Measurements from ENCODE around the gene NPC1L1.

NPC1L1 gene

DNA sequence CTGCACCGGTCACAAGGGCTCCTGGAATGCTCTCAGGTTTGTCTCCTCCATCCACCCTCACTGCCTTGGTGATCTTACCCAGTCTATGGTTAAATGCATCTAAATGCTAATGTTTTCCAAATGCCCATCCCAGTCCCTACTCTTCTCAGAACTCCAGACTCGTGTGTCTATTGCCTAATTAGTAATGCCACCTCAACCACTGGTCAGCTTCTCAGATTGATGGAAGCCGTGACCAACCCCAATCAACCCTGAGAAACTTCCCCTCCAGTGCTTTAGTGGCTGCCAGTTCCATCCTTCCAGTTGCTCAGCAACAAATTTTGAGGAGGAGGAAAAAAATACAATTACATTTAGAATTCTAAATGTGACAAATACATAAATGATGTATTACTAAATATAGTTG lies 69.3 kb downstream of the NPC1L1 start:
- DNase-seq (ENCODE audit: low read depth in 2 of 2), result no peak

DNA sequence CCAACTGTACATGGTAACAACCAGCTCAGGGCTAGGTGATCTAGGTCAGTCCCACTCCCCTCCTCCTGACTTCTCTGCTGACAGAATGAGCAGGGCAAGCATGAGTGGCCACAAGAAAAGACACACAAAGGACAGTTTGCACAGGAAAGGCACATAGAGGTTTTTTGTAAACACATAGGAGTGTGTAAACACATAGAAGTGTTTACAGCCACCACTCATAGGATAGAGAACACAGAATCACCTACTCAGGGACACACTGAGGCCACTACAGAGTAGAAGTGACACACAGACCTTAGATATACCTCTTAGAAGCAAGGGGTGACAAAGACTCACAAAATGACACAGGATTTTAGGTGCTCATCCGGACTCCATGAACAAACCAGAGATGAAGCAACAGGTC lies 69.7 kb downstream of the NPC1L1 start:
- no peak for DNase-seq (ENCODE audit: low read depth in 2 of 2)

DNA sequence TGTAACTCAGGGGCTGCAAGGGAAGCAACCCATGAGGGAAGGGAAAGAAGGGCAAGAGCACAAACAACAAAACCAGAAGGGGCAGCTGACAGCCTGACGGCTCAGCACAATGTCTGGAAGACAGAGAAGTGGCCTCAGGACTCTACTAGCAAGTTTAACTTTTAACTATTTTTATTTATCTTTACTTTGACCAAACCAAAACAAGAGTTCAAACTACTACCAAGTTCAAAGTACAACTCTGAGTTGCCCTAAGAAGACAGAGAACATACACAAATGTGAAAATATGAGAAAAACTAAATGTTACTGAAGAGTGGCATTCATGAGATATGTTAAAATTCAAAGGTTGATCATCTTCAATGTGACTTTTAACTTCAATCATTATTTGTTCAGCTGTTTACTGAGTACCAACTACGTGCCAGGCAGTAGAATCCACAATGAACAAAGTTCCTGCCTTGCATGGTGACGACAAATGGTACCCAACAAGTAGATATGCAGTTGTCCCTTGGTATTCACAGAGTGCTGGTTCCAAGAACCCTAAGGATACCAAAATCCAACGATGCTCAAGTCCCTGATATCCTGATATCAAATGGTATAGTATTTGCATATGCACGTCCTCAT lies 70.4 kb downstream of the NPC1L1 start:
- no peak for DNase-seq (ENCODE audit: low read depth in 2 of 2)

DNA sequence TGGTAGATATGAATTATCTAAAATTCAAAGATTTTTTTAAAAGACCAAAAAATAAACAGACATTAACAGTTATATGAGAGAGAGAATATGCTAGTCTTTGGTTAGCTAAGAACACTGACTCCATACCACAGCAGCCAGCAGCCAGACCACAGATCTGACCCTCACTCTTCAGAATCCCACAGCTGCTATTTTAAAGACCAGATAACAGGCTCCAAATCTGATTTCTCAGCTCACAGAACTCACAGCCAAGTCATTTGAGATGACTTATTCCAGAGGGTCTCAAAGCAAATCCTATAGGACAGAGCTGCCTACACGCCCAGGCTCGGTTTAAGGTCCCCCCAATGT lies 71.0 kb downstream of the NPC1L1 start:
- DNase-seq (ENCODE audit: low read depth in 2 of 2), result no peak

DNA sequence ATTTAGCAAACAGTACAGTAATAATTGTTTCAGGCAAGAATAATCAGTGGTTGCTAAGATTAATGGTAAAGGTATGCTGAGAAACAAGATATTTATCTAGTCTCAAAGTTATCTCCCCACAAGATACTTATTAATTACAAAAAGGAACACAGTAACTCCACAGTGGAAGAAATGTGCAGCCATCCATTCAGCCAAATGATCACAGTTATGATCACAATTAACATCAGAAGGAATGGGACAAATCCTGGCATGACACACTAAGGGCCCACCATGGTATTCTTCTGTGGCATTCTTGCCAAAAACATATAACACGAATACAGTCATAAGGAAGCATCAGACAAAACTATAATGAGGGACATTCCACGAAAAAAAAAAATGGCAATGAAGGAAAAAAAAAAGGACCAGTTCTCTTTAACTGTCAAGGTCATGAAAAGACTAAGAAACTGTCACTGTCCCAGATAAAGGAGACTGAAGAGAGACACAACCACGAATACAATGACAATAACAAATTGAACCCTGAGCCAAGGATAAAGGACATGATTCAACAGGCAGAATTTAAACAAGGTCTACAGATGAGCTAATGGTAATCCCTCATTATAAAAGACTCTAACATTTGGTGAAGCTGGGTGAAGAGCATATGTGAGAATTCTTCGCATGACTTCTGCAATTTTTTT lies 71.5 kb downstream of the NPC1L1 start:
- no peak for DNase-seq (ENCODE audit: low read depth in 2 of 2)

DNA sequence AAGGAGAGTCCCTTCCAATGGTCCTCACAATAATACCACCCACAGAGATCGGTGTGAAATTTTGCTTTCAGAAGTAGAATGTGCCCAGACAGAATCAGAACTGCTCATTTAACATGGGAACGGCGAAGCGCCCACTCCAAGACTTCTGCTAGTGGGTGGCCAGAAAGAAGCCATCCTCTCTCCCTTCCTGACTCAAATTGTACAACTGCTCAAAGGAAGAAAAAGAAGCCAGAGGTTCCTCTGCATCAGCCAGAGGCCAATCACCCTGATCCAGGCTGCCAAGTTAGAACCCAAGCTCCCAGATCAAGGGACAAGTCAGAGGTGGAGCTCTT lies 73.9 kb downstream of the NPC1L1 start:
- DNase-seq (ENCODE audit: low read depth in 2 of 2), result no peak

DNA sequence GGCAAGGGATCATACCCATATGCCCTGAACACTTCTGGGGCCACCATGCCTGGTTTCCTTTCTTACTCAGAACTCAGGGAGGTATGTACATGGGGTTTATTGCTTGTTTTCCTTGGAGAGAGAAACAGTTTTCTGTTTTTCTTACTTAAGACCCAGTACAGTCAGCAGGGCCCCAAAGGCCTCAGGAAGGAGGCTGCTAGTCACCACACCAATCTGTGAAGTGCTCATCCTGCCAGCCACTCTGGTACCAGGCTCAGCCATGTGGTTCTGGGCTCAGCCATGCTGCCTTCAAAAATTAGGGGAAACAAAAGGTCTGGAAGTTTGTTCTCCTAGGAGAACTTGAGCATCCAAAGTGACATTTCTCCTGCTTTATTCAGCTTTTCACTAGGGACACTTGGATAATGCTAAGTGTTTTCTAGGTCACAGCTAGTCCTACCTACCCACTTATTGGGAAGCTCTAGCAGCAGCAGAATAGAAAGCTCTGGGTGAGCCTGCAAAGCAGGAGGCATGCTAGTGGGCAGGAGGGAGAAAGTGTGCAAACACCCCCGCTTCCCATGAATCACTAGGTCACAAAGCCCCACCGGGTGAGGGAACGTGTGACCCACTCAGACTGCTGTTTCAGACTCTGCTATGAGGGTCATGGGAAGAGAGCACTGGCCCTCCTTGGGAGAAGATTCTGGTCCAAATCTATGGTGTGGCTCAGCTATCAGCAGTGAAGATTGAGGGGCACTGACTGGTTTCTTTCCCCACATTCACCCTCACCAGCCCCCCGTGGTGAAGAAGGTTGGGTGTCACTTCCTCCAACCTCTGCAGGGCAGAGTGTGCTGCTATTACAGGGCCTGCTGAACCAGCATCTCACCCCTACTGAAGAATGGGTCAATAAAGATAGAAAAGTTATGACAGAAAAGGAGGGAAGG lies 74.6 kb downstream of the NPC1L1 start:
- DNase-seq (ENCODE audit: low read depth in 2 of 2), result no peak

DNA sequence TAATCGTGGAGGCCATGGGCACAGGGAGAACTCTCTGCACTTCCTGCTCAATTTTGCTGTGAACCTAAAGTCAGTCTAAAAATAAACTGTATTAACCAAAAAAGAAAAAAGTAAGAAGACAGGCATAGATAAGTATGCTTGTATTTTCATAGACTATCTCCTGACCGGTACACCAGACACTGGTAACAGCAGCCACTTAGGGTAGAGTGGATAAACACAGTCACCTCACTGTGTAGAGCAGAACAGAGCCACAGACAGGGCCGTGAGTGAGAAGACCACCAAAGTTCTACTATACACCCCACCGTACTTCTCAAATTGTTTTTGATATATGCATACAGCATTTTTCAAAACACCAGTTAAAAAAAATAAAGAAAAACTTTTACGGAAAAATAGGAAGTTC lies 75.6 kb downstream of the NPC1L1 start:
- DNase-seq (ENCODE audit: low read depth in 2 of 2), result no peak

DNA sequence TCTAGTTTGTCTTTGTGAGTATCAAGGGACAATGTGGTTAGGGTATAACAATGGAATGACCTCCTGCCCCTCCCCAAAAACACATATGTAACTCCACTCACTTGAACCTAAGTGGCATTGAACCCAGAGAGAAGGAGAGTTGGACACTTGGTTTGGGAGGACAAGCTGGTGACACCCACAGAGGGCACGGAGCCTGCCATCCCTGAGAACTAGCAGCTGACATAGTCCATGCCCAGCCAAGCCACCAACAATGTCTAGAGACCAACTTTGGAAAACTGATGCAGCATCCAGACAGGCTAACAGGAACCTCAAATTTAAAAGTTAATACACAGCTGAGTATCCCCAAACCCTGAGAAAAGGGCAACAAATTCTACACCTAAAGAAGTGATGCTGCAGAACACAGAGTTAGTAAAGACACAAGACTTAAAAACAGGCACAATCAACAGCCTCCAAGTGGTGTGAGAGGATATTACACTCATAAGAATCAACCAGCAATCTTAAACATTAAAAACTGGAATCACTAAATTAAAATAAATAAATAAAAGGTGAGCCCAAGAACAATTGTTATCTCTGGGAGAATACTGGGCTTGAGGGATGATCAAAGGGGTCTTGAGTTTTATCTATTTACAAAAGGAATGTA lies 77.8 kb downstream of the NPC1L1 start:
- DNase-seq (ENCODE audit: low read depth in 2 of 2), result no peak

Measured in stimulated activated CD4-positive, alpha-beta T cell treated with anti-CD3 and anti-CD28 coated beads, Interleukin-1b, Interleukin-23, amount 100 ng/mL, for 1 hour (primary cell).